DOHH2 (cell line): Measurements from ENCODE around the gene ABCA4.

ENCODE experiments used
- CTCF ChIP-seq: fragments of 200-600 bp; sonication (generic); IDR thresholded peaks from one replicate; pipeline ENCODE4 v1.5.1; 2014; ENCODE audit warnings: antibody characterized with exemption, mild to moderate bottlenecking, low read depth, low read length; ENCODE audit not compliant: poor library complexity, severe bottlenecking
- EZH2phosphoT487 ChIP-seq: fragments of 200-600 bp; sonication (generic); IDR thresholded peaks from 2 replicates; pipeline ENCODE4 v1.6.1; 2017; ENCODE audit warnings: borderline replicate concordance, mild to moderate bottlenecking, antibody characterized with exemption, low read length, moderate library complexity, mixed read lengths

GRCh38 chr1:94146273-94146672 is 25.3 kb upstream of the ABCA4 start:
- TF ChIP-seq CTCF (no peak), EZH2phosphoT487 (no peak)
